Endothelial cell of umbilical vein (primary cell): ENCODE data around the gene CARMIL1. TPM values are rescaled to one million over a fixed set of nuclear protein-coding genes. Genes with fewer than 3 reads are reported as not detected.

Experiments
- BruUV-seq: library from RNA; stranded (reverse); fragments of 400-500 nt; replicated peaks from 2 replicates; lab custom pipeline; 2021; lab: Mats Ljungman, UMichigan
- CTCF ChIA-PET: fragments of 300-600, 350-600 bp; sonication (Branson Sonifier 250); formaldehyde crosslinking; loops from one replicate; lab custom pipeline; 2021; ENCODE audit warnings: antibody characterized with exemption, inconsistent platforms; lab: Charles Lee
- POLR2A ChIA-PET: fragments of 300-600, 350-600 bp; sonication (Branson Sonifier 250); formaldehyde crosslinking; loops from one replicate; lab custom pipeline; 2021; ENCODE audit warnings: antibody characterized with exemption, inconsistent platforms; lab: Charles Lee
- DNase-seq: peaks from one replicate; pipeline ENCODE4 v3.0.0-alpha.2; 2011; ENCODE audit warnings: low read depth, low spot score
- FAIRE-seq: peaks from 2 replicates; lab custom pipeline; 2011; peaks lifted over from hg19 to GRCh38; lab: Jason Lieb, UNC
- H2AFZ ChIP-seq: 2 replicates; pipeline ENCODE4 v1.6.0; 2012; ENCODE audit warnings: low read depth, low read length, control low read depth, inconsistent platforms
- H3K27ac ChIP-seq: 2 replicates; pipeline ENCODE4 v1.5.1; 2011; ENCODE audit warnings: low read depth, mild to moderate bottlenecking, control low read depth, low read length, moderate library complexity; ENCODE audit not compliant: insufficient read depth
- H3K27me3 ChIP-seq, 2 experiments: 2 replicates each; pipeline versions ENCODE4 v1.6.0 to v1.6.1; 2011; ENCODE audit warnings: low read length in 2 of 2, mixed read lengths in 1 of 2; ENCODE audit not compliant: control insufficient read depth in 2 of 2, insufficient read depth in 2 of 2
- H3K36me3 ChIP-seq, 2 experiments: 2 replicates in 1 of 2; 3 replicates in 1 of 2; pipeline ENCODE4 v1.5.1; 2011; ENCODE audit warnings: low read length in 2 of 2, mild to moderate bottlenecking in 1 of 2, moderate library complexity in 1 of 2; ENCODE audit not compliant: control insufficient read depth in 2 of 2, insufficient read depth in 2 of 2; ENCODE audit errors: extremely low read depth in 1 of 2
- H3K4me1 ChIP-seq: 3 replicates; pipeline ENCODE4 v1.5.1; 2011; ENCODE audit warnings: mild to moderate bottlenecking, low read length; ENCODE audit not compliant: control insufficient read depth, insufficient read depth; ENCODE audit errors: extremely low read depth
- H3K4me2 ChIP-seq: 2 replicates; pipeline ENCODE4 v1.6.1; 2011; ENCODE audit warnings: low read length, control low read depth, mixed read lengths; ENCODE audit not compliant: insufficient read depth
- H3K4me3 ChIP-seq, 3 experiments: fragments of 200-600 bp in 1 of 3; sonication (generic), shearing (Covaris generic) in 1 of 3; replicated peaks in 1 of 3; 2 replicates each; pipeline ENCODE4 v1.5.1; 2011 to 2016; ENCODE audit warnings: control low read depth in 3 of 3, low read length in 3 of 3, mild to moderate bottlenecking in 2 of 3, inconsistent platforms in 1 of 3, low read depth in 1 of 3, moderate library complexity in 1 of 3; ENCODE audit not compliant: insufficient read depth in 1 of 3
- H3K79me2 ChIP-seq: 2 replicates; pipeline ENCODE4 v1.6.0; 2012; ENCODE audit warnings: low read length, inconsistent platforms; ENCODE audit not compliant: control insufficient read depth, insufficient read depth
- H3K9ac ChIP-seq: replicated peaks from 2 replicates; pipeline ENCODE3; 2011; ENCODE audit warnings: low read length, control low read depth; ENCODE audit not compliant: insufficient read depth; ENCODE audit errors: extremely low read depth
- H3K9me1 ChIP-seq: replicated peaks from 3 replicates; pipeline ENCODE4 v1.6.0; 2011; ENCODE audit warnings: mild to moderate bottlenecking, low read length; ENCODE audit not compliant: control insufficient read depth, insufficient read depth; ENCODE audit errors: extremely low read depth
- H3K9me3 ChIP-seq: replicated peaks from 2 replicates; pipeline ENCODE4 v1.5.1; 2012; ENCODE audit warnings: low read length, inconsistent platforms; ENCODE audit not compliant: control insufficient read depth, insufficient read depth
- H4K20me1 ChIP-seq: replicated peaks from 2 replicates; pipeline ENCODE3; 2011; ENCODE audit warnings: mild to moderate bottlenecking, low read length; ENCODE audit not compliant: control insufficient read depth, insufficient read depth; ENCODE audit errors: extremely low read depth
- CTCF ChIP-seq, 2 donors: IDR thresholded peaks; 1 replicate in 1 of 2; 2 replicates in 1 of 2; pipeline ENCODE4 v1.5.1; 2011; ENCODE audit warnings: low read length in 2 of 2, mild to moderate bottlenecking in 2 of 2, moderate library complexity in 2 of 2, control low read depth in 1 of 2, inconsistent platforms in 1 of 2, low read depth in 1 of 2; ENCODE audit not compliant: insufficient read depth in 1 of 2; ENCODE audit errors: extremely low read depth in 1 of 2
- EZH2 ChIP-seq: IDR thresholded peaks from 2 replicates; pipeline ENCODE4 v1.6.1; 2012; ENCODE audit warnings: borderline replicate concordance, low read depth, mild to moderate bottlenecking, moderate library complexity, low read length, inconsistent platforms; ENCODE audit not compliant: severe bottlenecking
- FOS ChIP-seq: IDR thresholded peaks from 2 replicates; pipeline ENCODE4 v1.6.1; 2011; ENCODE audit warnings: mild to moderate bottlenecking, low read length, moderate library complexity, borderline replicate concordance; ENCODE audit not compliant: insufficient read depth
- GATA2 ChIP-seq: IDR thresholded peaks from 2 replicates; pipeline ENCODE4 v1.7.0; 2011; ENCODE audit warnings: low read depth, mild to moderate bottlenecking, moderate library complexity, mixed read lengths, low read length; ENCODE audit not compliant: insufficient read length, insufficient read depth
- JUN ChIP-seq: IDR thresholded peaks from 2 replicates; pipeline ENCODE4 v1.6.1; 2011; ENCODE audit warnings: borderline replicate concordance, low read depth; ENCODE audit not compliant: insufficient read length, insufficient read depth
- MYC ChIP-seq: IDR thresholded peaks from one replicate; pipeline ENCODE4 v1.6.1; 2011; ENCODE audit warnings: mild to moderate bottlenecking, low read depth, low read length
- POLR2A ChIP-seq: IDR thresholded peaks from 2 replicates; pipeline ENCODE4 v1.6.1; 2012; ENCODE audit warnings: low read depth, mild to moderate bottlenecking, control low read depth, low read length
- POLR2AphosphoS5 ChIP-seq: IDR thresholded peaks from 2 replicates; pipeline ENCODE4 v1.6.1; 2012; ENCODE audit warnings: low read depth, mild to moderate bottlenecking, control low read depth, low read length, moderate library complexity; ENCODE audit not compliant: insufficient read depth
- dilution Hi-C: fragments of 300-500 bp; cut with MboI; formaldehyde crosslinking; loops from one replicate; pipeline ENCODE4 v1.15.0; 2019; ENCODE audit warnings: low sequenced_read_pairs; ENCODE audit not compliant: extremely low pct_ligation_motif_present
- intact Hi-C: fragments of 100-400 bp; cut with micrococcal nuclease; formaldehyde crosslinking; loops from one replicate; pipeline ENCODE4 v1.10.0; 2022
- polyA plus RNA-seq, 4 experiments: library from polyadenylated mRNA; depleted of rRNA in 3 of 4; stranded (reverse) in 3 of 4; unstranded in 1 of 4; fragments of >200 nt; gene quantifications; 2 replicates each; pipeline versions ENCODE4 v1.2.1 to v1.2.3, GENCODE V29; 2011 to 2012; ENCODE audit warnings: missing spikeins in 1 of 4
- total RNA-seq: library from RNA; stranded (reverse); gene quantifications from 2 replicates; pipeline ENCODE4 v1.2.3, GENCODE V29; 2021
- TF ChIP-seq, protein P1 (sequence below): IDR thresholded peaks from 2 replicates; pipeline ENCODE4 v1.6.1; 2011; ENCODE audit not compliant: insufficient read depth, insufficient read length

Gene CARMIL1
- total and polyA plus RNA-seq, 2 donors (not counting 3 experiments of a cell fraction or from before 2014, with no cell fraction given): 1.3 to 8.7 TPM

DNA sequence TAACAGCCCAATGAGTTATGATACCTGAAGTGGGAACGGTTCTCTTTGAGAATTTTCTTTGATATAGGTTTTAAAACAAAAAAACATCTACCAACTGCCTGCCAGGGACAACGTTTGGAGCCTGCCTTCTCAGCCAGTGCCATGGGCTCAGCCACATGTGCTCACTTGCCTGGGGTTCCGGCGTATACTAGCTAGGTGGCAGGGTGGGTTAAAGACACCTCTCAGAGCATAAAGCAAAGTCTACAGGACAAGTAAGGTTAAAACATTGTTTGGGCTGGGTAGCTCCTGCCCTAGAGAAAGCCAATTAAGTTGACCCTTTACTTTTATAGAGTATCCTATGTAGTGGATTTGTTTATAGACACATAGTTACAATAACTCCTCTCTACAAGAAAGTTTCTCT is 334.9 kb downstream of the CARMIL1 start:
- Histone ChIP-seq H3K4me1 (no peaks in the 10 kb centered on the region), H3K27me3 (no peaks in the 10 kb centered on the region), H3K9ac (no peak overlapping the region), H3K9me1 (no peaks in the 10 kb centered on the region), H3K79me2 (no peaks in the 10 kb centered on the region), H3K27ac (no peak overlapping the region), H2AFZ (no peak overlapping the region), H3K36me3 (no peaks in the 10 kb centered on the region), H3K4me3 (no peak overlapping the region), H3K9me3 (no peaks in the 10 kb centered on the region), H4K20me1 (no peaks in the 10 kb centered on the region), H3K4me2 (no peak overlapping the region)
- ChIA-PET CTCF (interaction anchor here (0.9 kb wide), 1 partner anchor 104 kb away, joined by 3 read pairs; no protein-coding TSS in a partner anchor), POLR2A (no interaction called here)
- TF ChIP-seq JUN (no peak), FOS (no peak), POLR2A (no peak), EZH2 (no peak), GATA2 (no peak), MYC (no peak), CTCF (IDR thresholded peaks at IDR 0.05; ENCODE audit: extremely low read depth in 1 of 2, insufficient read depth in 1 of 2, low read depth in 1 of 2, low read length in 2 of 2) (no peak), POLR2AphosphoS5 (no peak)
- TF ChIP-seq, protein P1, sequence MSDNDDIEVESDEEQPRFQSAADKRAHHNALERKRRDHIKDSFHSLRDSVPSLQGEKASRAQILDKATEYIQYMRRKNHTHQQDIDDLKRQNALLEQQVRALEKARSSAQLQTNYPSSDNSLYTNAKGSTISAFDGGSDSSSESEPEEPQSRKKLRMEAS: no peak
- no peak for FAIRE-seq
- no peak for DNase-seq
- intact Hi-C loops (no loop called here), dilution Hi-C loops (no loop called here)
- no TSS peak for BruUV-seq
